K562 (cell line): Measurements from ENCODE around the gene PRAMEF12. TPM values are rescaled to one million over a fixed set of nuclear protein-coding genes. Genes with fewer than 3 reads are reported as not detected.

ENCODE experiments used
- ATAC-seq: fragments of 200-7000 bp; cut with Tn5 transposase; 3 replicates; pipeline ENCODE4 v1.9.1; 2020; ENCODE audit warnings: moderate library complexity
- BruUV-seq: library from RNA; stranded (reverse); fragments of 400-500 nt; replicated peaks from 2 replicates; lab custom pipeline; 2021; lab: Mats Ljungman, UMichigan
- CTCF ChIA-PET: fragments of 300-600 bp; formaldehyde crosslinking; extraction: SDS; loops from one replicate; lab custom pipeline; 2021; ENCODE audit warnings: low intra/inter-chr PET ratio; lab: Yijun Ruan, JAX
- POLR2A ChIA-PET: fragments of 300-600, 350-650 bp; sonication (Branson Sonifier 250); formaldehyde crosslinking; extraction: SDS; loops from one replicate; lab custom pipeline; 2021; ENCODE audit warnings: antibody characterized with exemption, inconsistent platforms; lab: Yijun Ruan, JAX
- DNase-seq, 4 experiments: peaks; one replicate each; pipeline versions ENCODE4 v3.0.0 to v3.0.0-alpha.2; 2011 to 2018; ENCODE audit warnings: low spot score in 3 of 4, mixed read lengths in 3 of 4; ENCODE audit errors: extremely low read depth in 1 of 4
- FAIRE-seq: peaks from 2 replicates; lab custom pipeline; 2011; peaks lifted over from hg19 to GRCh38; lab: Jason Lieb, UNC
- H2AFZ ChIP-seq: 2 replicates; pipeline ENCODE4 v1.6.0; 2011; ENCODE audit warnings: low read depth, low read length, control low read depth, inconsistent platforms
- H3K27ac ChIP-seq: fragments of 200-600 bp; 3 replicates; pipeline ENCODE4 v1.8.0; 2011; ENCODE audit warnings: low read depth, mild to moderate bottlenecking, control low read depth, inconsistent platforms, low read length, moderate library complexity, mixed read lengths; ENCODE audit errors: extremely low read depth
- H3K27me3 ChIP-seq, 2 experiments: fragments of 300-600 bp in 1 of 2; 2 replicates in 1 of 2; 3 replicates in 1 of 2; pipeline versions ENCODE4 v1.6.0 to v1.8.0; 2011; ENCODE audit warnings: inconsistent platforms in 2 of 2, low read length in 2 of 2, mild to moderate bottlenecking in 1 of 2, mixed read lengths in 1 of 2, moderate library complexity in 1 of 2; ENCODE audit not compliant: control insufficient read depth in 2 of 2, insufficient read depth in 2 of 2
- H3K36me3 ChIP-seq: fragments of 300-600 bp; 3 replicates; pipeline ENCODE4 v1.8.0; 2011; ENCODE audit warnings: mild to moderate bottlenecking, low read length, inconsistent platforms; ENCODE audit not compliant: control insufficient read depth, insufficient read depth
- H3K4me1 ChIP-seq, 2 experiments: fragments of 200-600 bp in 1 of 2; replicated peaks in 1 of 2; 2 replicates in 1 of 2; 3 replicates in 1 of 2; pipeline versions ENCODE4 v1.5.1 to v1.8.0; 2011; ENCODE audit warnings: inconsistent platforms in 2 of 2, low read length in 2 of 2, mild to moderate bottlenecking in 1 of 2, mixed read lengths in 1 of 2, moderate library complexity in 1 of 2; ENCODE audit not compliant: control insufficient read depth in 2 of 2, insufficient read depth in 2 of 2
- H3K4me2 ChIP-seq: 2 replicates; pipeline ENCODE4 v1.6.1; 2011; ENCODE audit warnings: low read length, control low read depth, inconsistent platforms, mixed read lengths; ENCODE audit not compliant: insufficient read depth
- H3K4me3 ChIP-seq: fragments of 200-600 bp; sonication (generic), shearing (Covaris generic); 2 replicates; pipeline ENCODE4 v1.5.1; 2016; ENCODE audit warnings: control low read depth, inconsistent platforms
- H3K79me2 ChIP-seq: fragments of 200-600 bp; 3 replicates; pipeline ENCODE4 v1.8.0; 2011; ENCODE audit warnings: low read length, inconsistent platforms; ENCODE audit not compliant: control insufficient read depth, insufficient read depth
- H3K9ac ChIP-seq, 2 experiments: 2 replicates each; pipeline versions ENCODE4 v1.6.0 to v1.6.1; 2011; ENCODE audit warnings: low read depth in 2 of 2, low read length in 2 of 2, control low read depth in 1 of 2, inconsistent platforms in 1 of 2, mild to moderate bottlenecking in 1 of 2, mixed read lengths in 1 of 2; ENCODE audit not compliant: insufficient read depth in 1 of 2
- H3K9me1 ChIP-seq: one replicate; pipeline ENCODE4 v1.6.0; 2011; ENCODE audit warnings: inconsistent platforms, mild to moderate bottlenecking, low read length, moderate library complexity; ENCODE audit not compliant: control insufficient read depth, insufficient read depth
- H3K9me3 ChIP-seq: replicated peaks from 2 replicates; pipeline ENCODE4 v1.5.1; 2011; ENCODE audit warnings: low read depth, low read length, inconsistent platforms; ENCODE audit not compliant: control insufficient read depth, insufficient read depth
- H4K20me1 ChIP-seq: replicated peaks from 2 replicates; pipeline ENCODE4 v1.6.1; 2011; ENCODE audit warnings: low read length, inconsistent platforms, mixed read lengths; ENCODE audit not compliant: control insufficient read depth, insufficient read depth
- JUND ChIP-seq, 2 experiments: IDR thresholded peaks; 2 replicates in 1 of 2; 3 replicates in 1 of 2; pipeline ENCODE4 v1.6.1; 2011; ENCODE audit warnings: borderline replicate concordance in 2 of 2, low read depth in 2 of 2, low read length in 2 of 2, improper control_type of control experiment in 1 of 2, missing biosample characterization in 1 of 2, missing genetic modification characterization in 1 of 2, missing genetic modification reagents in 1 of 2
- NCOR1 ChIP-seq: fragments of 450-650 bp; IDR thresholded peaks from 2 replicates; pipeline ENCODE4 v1.6.1; 2016; ENCODE audit warnings: mild to moderate bottlenecking, moderate library complexity
- RREB1 ChIP-seq: fragments of 250-450 bp; sonication (Bioruptor Pico); IDR thresholded peaks from 2 replicates; pipeline ENCODE4 v1.4.0; 2020
- ZNF318 ChIP-seq, 2 experiments: fragments of 450-650 bp; IDR thresholded peaks; 2 replicates each; pipeline ENCODE4 v1.6.1; 2016; ENCODE audit warnings: mild to moderate bottlenecking in 2 of 2, borderline replicate concordance in 1 of 2, low read depth in 1 of 2, moderate library complexity in 1 of 2
- WGBS: fragments of 100-300 bp; shearing (Covaris generic); methylation state at CpG from one replicate; pipeline ENCODE4 v1.1.6; 2016; ENCODE audit warnings: low coverage, mixed read lengths; ENCODE audit not compliant: insufficient coverage; ENCODE audit errors: missing lambda C conversion rate; 5-methylcytosine and 5-hydroxymethylcytosine counted together
- in situ Hi-C: fragments of 300-500 bp; cut with MboI; formaldehyde crosslinking; loops from 4 replicates; pipeline ENCODE4 v1.15.0; 2018; ENCODE audit warnings: inconsistent platforms, mixed read lengths
- intact Hi-C: fragments of 100-400 bp; cut with micrococcal nuclease; formaldehyde crosslinking; loops from 2 replicates; pipeline ENCODE4 v1.14.2; 2022
- polyA plus RNA-seq, 8 experiments: library from polyadenylated mRNA; depleted of rRNA in 4 of 8; stranded (reverse) in 5 of 8; unstranded in 3 of 8; fragments of >200 nt; fragmentation: Nextera tagmentation in 2 of 8; fragmentation: Illumina TruSeq in 1 of 8; extraction: Ambion mirVana in 2 of 8; extraction: Trizol in 1 of 8; gene quantifications; 2 replicates each; pipeline versions ENCODE4 v1.2.1 to v1.2.3, GENCODE V29; 2011 to 2014; ENCODE audit warnings: inconsistent platforms in 1 of 8, missing spikeins in 1 of 8
- total RNA-seq, 7 experiments: library from RNA; depleted of rRNA in 6 of 7; stranded (reverse); fragments of >200 nt in 6 of 7; fragmentation: Illumina TruSeq in 2 of 7; extraction: Trizol in 2 of 7; gene quantifications; 2 replicates each; pipeline versions ENCODE4 v1.2.1 to v1.2.3, GENCODE V29; 2011 to 2021; ENCODE audit warnings: low replicate concordance in 1 of 7

PRAMEF12 gene
- total and polyA plus RNA-seq, 9 of the 15 experiments (the other 6 are each of a cell fraction or from before 2014, with no cell fraction given): not detected

- no peak overlapping the region for H3K4me3 ChIP-seq
- H3K27ac ChIP-seq: no peak overlapping the region; the same call in 2 of the 3 replicates
- ATAC-seq (peak; percentile 80), FAIRE-seq (no peak), DNase-seq (no peak)
- H3K9ac ChIP-seq: no peak overlapping the region
- no peaks in the 10 kb centered on the region for H3K9me1 ChIP-seq
- H3K79me2 ChIP-seq: no peaks in the 10 kb centered on the region
- H3K36me3 ChIP-seq: no peaks in the 10 kb centered on the region
- no peak overlapping the region; the same call in 1 of the 2 replicates for H3K4me2 ChIP-seq
- intact Hi-C loops (no loop called here), in situ Hi-C loops (no loop called here)
- ChIA-PET CTCF (no interaction called here), POLR2A (interaction anchor here (0.8 kb wide), 1 partner anchor 12 kb away, joined by 3 read pairs; no protein-coding TSS in a partner anchor)
- no TSS peak for BruUV-seq
- no peaks in the 10 kb centered on the region; a peak in 1 of 5 replicates for H3K4me1 ChIP-seq
- H2AFZ ChIP-seq: no peak overlapping the region
- 6% methylated on average over 3 of the region's 3 CpGs for WGBS
- no peaks in the 10 kb centered on the region for H4K20me1 ChIP-seq
- H3K9me3 ChIP-seq: 0 out of 2 replicates have a peak, but pooled peaks cover 4% of the 10 kb centered on the region
- no peaks in the 10 kb centered on the region for H3K27me3 ChIP-seq
- TF ChIP-seq JUND (IDR thresholded peaks at IDR 0.05; ENCODE audit: borderline replicate concordance, low read depth, low read length): peak; percentile 76
- TF ChIP-seq JUND (tag; IDR thresholded peaks at IDR 0.05; ENCODE audit: borderline replicate concordance, low read depth, low read length): peak; percentile 44; the same call in 1 of the 3 replicates
- peak; percentile 58 to 70; a peak in 1 of 4 replicates for TF ChIP-seq ZNF318 (IDR thresholded peaks at IDR 0.05; ENCODE audit: borderline replicate concordance in 1 of 2, low read depth in 1 of 2)
- 0 out of 2 replicates have a peak, but pooled peaks have one; percentile 63 for TF ChIP-seq RREB1 (CRISPR knock-in tag)
- no peak for TF ChIP-seq NCOR1
Observed at GRCh38 chr1:12745126-12745991, 28.2 kb upstream of the PRAMEF12 start.
